ENCODE results near the gene DGKA.
A peak's percentile ranks its signal among the peaks of the same experiment; 100 is the strongest.
"Not testable (repeated sequence)": the region's sequence is repeated elsewhere in the genome, so short reads cannot be mapped to it uniquely, and the experiment has no call there.

The DGKA gene

GRCh38 chr12:55991110-55991509 is 60.1 kb downstream of the DGKA start:
- Histone ChIP-seq H3K9ac (ENCODE audit: low read length) (no peak overlapping the region), H3K4me1 (ENCODE audit: control insufficient read depth, low read depth, low read length) (no peaks in the 10 kb centered on the region), H3K27me3 (ENCODE audit: control insufficient read depth, insufficient read depth, low read length) (no peaks in the 10 kb centered on the region), H3K9me3 (ENCODE audit: control insufficient read depth, low read depth, low read length) (no peaks in the 10 kb centered on the region), H3K36me3 (ENCODE audit: control insufficient read depth, low read depth, low read length) (peaks cover 44% of the 10 kb centered on the region), H3K27ac (ENCODE audit: low read length) (no peak overlapping the region), H3K4me3 (ENCODE audit: low read length) (no peak overlapping the region)

- peaks cover 44% of the 10 kb centered on the region for H3K36me3 ChIP-seq (ENCODE audit: control insufficient read depth, low read depth, low read length)
- H3K9me3 ChIP-seq (ENCODE audit: control insufficient read depth, low read depth, low read length) = no peaks in the 10 kb centered on the region
Measured at GRCh38 chr12:55993230-55993853, 62.4 kb downstream of the DGKA start.

GRCh38 chr12:55995366-55995765 is 64.4 kb downstream of the DGKA start:
- no peak overlapping the region for H3K9ac ChIP-seq (ENCODE audit: low read length)
- peaks cover 35% of the 10 kb centered on the region for H3K36me3 ChIP-seq (ENCODE audit: control insufficient read depth, low read depth, low read length)
- no peak overlapping the region for H3K27ac ChIP-seq (ENCODE audit: low read length)
- no peak overlapping the region for H3K4me3 ChIP-seq (ENCODE audit: low read length)
- H3K4me1 ChIP-seq (ENCODE audit: control insufficient read depth, low read depth, low read length) = no peaks in the 10 kb centered on the region
- no peaks in the 10 kb centered on the region for H3K27me3 ChIP-seq (ENCODE audit: control insufficient read depth, insufficient read depth, low read length)
- H3K9me3 ChIP-seq (ENCODE audit: control insufficient read depth, low read depth, low read length) = no peaks in the 10 kb centered on the region

More at GRCh38 chr12:55993230-55993853, 62.4 kb downstream of the DGKA start:
- no peak overlapping the region for H3K27ac ChIP-seq (ENCODE audit: low read length)
- H3K9ac ChIP-seq (ENCODE audit: low read length) = no peak overlapping the region
- H3K4me1 ChIP-seq (ENCODE audit: control insufficient read depth, low read depth, low read length) = no peaks in the 10 kb centered on the region
- no peak overlapping the region for H3K4me3 ChIP-seq (ENCODE audit: low read length)
- no peaks in the 10 kb centered on the region for H3K27me3 ChIP-seq (ENCODE audit: control insufficient read depth, insufficient read depth, low read length)

GRCh38 chr12:55996201-55996714 is 65.3 kb downstream of the DGKA start:
- peaks cover 26% of the 10 kb centered on the region for H3K36me3 ChIP-seq (ENCODE audit: control insufficient read depth, low read depth, low read length)
- no peak overlapping the region for H3K9ac ChIP-seq (ENCODE audit: low read length)
- H3K27me3 ChIP-seq (ENCODE audit: control insufficient read depth, insufficient read depth, low read length) = no peaks in the 10 kb centered on the region
- peak overlapping the region; percentile 83 for H3K4me3 ChIP-seq (ENCODE audit: low read length)
- H3K9me3 ChIP-seq (ENCODE audit: control insufficient read depth, low read depth, low read length) = no peaks in the 10 kb centered on the region
- H3K27ac ChIP-seq (ENCODE audit: low read length) = peak overlapping the region; percentile 67
- H3K4me1 ChIP-seq (ENCODE audit: control insufficient read depth, low read depth, low read length) = no peaks in the 10 kb centered on the region

- Histone ChIP-seq H3K4me1 (ENCODE audit: control insufficient read depth, low read depth, low read length) (no peaks in the 10 kb centered on the region), H3K36me3 (ENCODE audit: control insufficient read depth, low read depth, low read length) (peaks cover 21% of the 10 kb centered on the region), H3K27ac (ENCODE audit: low read length) (peak within 1 kb of the TSS; percentile 67), H3K27me3 (ENCODE audit: control insufficient read depth, insufficient read depth, low read length) (no peaks in the 10 kb centered on the region), H3K9ac (ENCODE audit: low read length) (peak within 1 kb of the TSS; percentile 78), H3K4me3 (ENCODE audit: low read length) (peak within 1 kb of the TSS; percentile 83), H3K9me3 (ENCODE audit: control insufficient read depth, low read depth, low read length) (no peaks in the 10 kb centered on the region)
Measured at GRCh38 chr12:55996715-55997534, 66.0 kb downstream of the DGKA start, which contains the start of gene SUOX. SUOX (plus strand) TSS chr12:55997276; CDS start chr12:56002222, 4,946 bp downstream.

- peak overlapping the region; percentile 83 for H3K4me3 ChIP-seq (ENCODE audit: low read length)
- H3K36me3 ChIP-seq (ENCODE audit: control insufficient read depth, low read depth, low read length) = peaks cover 16% of the 10 kb centered on the region
- no peaks in the 10 kb centered on the region for H3K4me1 ChIP-seq (ENCODE audit: control insufficient read depth, low read depth, low read length)
- no peaks in the 10 kb centered on the region for H3K9me3 ChIP-seq (ENCODE audit: control insufficient read depth, low read depth, low read length)
- H3K27me3 ChIP-seq (ENCODE audit: control insufficient read depth, insufficient read depth, low read length) = no peaks in the 10 kb centered on the region
- H3K27ac ChIP-seq (ENCODE audit: low read length) = peak overlapping the region; percentile 25
- H3K9ac ChIP-seq (ENCODE audit: low read length) = peak overlapping the region; percentile 78
Measured at GRCh38 chr12:55997535-55997859, 66.5 kb downstream of the DGKA start.

- peaks cover 10% of the 10 kb centered on the region for H3K36me3 ChIP-seq (ENCODE audit: control insufficient read depth, low read depth, low read length)
- not testable (repeated sequence) for H3K4me1 ChIP-seq (ENCODE audit: control insufficient read depth, low read depth, low read length); H3K9ac ChIP-seq (ENCODE audit: low read length); H3K4me3 ChIP-seq (ENCODE audit: low read length); H3K27me3 ChIP-seq (ENCODE audit: control insufficient read depth, insufficient read depth, low read length); H3K27ac ChIP-seq (ENCODE audit: low read length); H3K9me3 ChIP-seq (ENCODE audit: control insufficient read depth, low read depth, low read length)
Measured at GRCh38 chr12:55999522-55999921, 68.6 kb downstream of the DGKA start.

- not testable (repeated sequence) for H3K9ac ChIP-seq (ENCODE audit: low read length); H3K27me3 ChIP-seq (ENCODE audit: control insufficient read depth, insufficient read depth, low read length); H3K4me3 ChIP-seq (ENCODE audit: low read length); H3K27ac ChIP-seq (ENCODE audit: low read length); H3K4me1 ChIP-seq (ENCODE audit: control insufficient read depth, low read depth, low read length); H3K9me3 ChIP-seq (ENCODE audit: control insufficient read depth, low read depth, low read length)
- H3K36me3 ChIP-seq (ENCODE audit: control insufficient read depth, low read depth, low read length) = peaks cover 13% of the 10 kb centered on the region
Measured at GRCh38 chr12:55999999-56000540, 69.1 kb downstream of the DGKA start.

GRCh38 chr12:56001487-56002100 is 70.6 kb downstream of the DGKA start:
- H3K9me3 ChIP-seq (ENCODE audit: control insufficient read depth, low read depth, low read length) = no peaks in the 10 kb centered on the region
- H3K27me3 ChIP-seq (ENCODE audit: control insufficient read depth, insufficient read depth, low read length) = no peaks in the 10 kb centered on the region
- no peak overlapping the region for H3K4me3 ChIP-seq (ENCODE audit: low read length)
- peaks cover 13% of the 10 kb centered on the region for H3K36me3 ChIP-seq (ENCODE audit: control insufficient read depth, low read depth, low read length)
- H3K27ac ChIP-seq (ENCODE audit: low read length) = no peak overlapping the region
- H3K4me1 ChIP-seq (ENCODE audit: control insufficient read depth, low read depth, low read length) = no peaks in the 10 kb centered on the region
- no peak overlapping the region for H3K9ac ChIP-seq (ENCODE audit: low read length)

- peaks cover 13% of the 10 kb centered on the region for H3K36me3 ChIP-seq (ENCODE audit: control insufficient read depth, low read depth, low read length)
- not testable (repeated sequence) for H3K4me1 ChIP-seq (ENCODE audit: control insufficient read depth, low read depth, low read length); H3K4me3 ChIP-seq (ENCODE audit: low read length); H3K9me3 ChIP-seq (ENCODE audit: control insufficient read depth, low read depth, low read length); H3K27ac ChIP-seq (ENCODE audit: low read length); H3K27me3 ChIP-seq (ENCODE audit: control insufficient read depth, insufficient read depth, low read length); H3K9ac ChIP-seq (ENCODE audit: low read length)
Measured at GRCh38 chr12:56003376-56003775, 72.4 kb downstream of the DGKA start.
